Measurements from ENCODE around the gene C8A. TPM values are rescaled to one million over a fixed set of nuclear protein-coding genes. Genes with fewer than 3 reads are reported as not detected.

The C8A gene
- total and polyA plus RNA-seq, 2 of the 8 experiments (the other 6 are each of a cell fraction or from before 2014, with no cell fraction given): not detected

DNA sequence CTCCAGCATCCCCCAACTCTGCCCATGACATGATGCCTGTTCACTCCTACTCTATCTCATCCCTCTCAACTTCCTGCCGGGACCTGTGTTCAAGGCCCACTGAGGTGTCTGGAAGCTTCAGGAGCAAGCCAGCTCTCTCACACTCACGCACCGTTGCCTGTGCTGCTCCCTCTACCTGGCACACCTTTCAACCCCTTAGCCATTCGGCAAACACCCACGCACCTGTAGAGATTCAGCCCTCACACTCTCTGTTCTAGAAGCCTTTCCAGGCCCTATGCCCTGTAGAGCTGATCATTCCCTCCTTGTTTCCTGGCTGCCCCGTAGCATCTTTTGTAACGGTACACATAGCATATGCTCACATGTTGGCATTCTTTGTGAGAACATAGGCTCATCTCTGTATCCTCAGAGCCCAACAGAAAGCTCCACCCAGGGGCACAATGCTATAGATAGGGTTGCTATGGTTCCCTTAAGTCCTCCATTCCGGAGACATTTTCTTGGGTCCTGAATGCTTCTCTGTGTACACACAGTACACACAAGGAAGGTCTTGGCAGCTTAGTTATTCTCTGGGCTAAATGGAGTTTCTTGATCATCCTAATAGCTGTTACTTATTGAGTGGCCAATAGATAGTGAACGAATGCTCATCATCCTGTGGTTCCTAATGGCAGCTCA, 109.9 kb downstream of the C8A start (continued):
- TF ChIP-seq FOSL1 (IDR thresholded peaks at IDR 0.05; ENCODE audit: insufficient read depth, low read depth, low read length) (no peak), EGR1 (IDR thresholded peaks at IDR 0.05; ENCODE audit: borderline replicate concordance, low read depth, low read length) (no peak)
- TF ChIP-seq, protein P1, sequence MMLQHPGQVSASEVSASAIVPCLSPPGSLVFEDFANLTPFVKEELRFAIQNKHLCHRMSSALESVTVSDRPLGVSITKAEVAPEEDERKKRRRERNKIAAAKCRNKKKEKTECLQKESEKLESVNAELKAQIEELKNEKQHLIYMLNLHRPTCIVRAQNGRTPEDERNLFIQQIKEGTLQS (IDR thresholded peaks at IDR 0.05; ENCODE audit: insufficient read depth, low read depth, low read length): no peak

Measured in H1 (cell line).